ENCODE results near the gene SSX2B. TPM values are rescaled to one million over a fixed set of nuclear protein-coding genes. Genes with fewer than 3 reads are reported as not detected.
"Not testable (repeated sequence)": the region's sequence is repeated elsewhere in the genome, so short reads cannot be mapped to it uniquely, and the experiment has no call there.

The SSX2B gene
- total RNA-seq = not detected

DNA sequence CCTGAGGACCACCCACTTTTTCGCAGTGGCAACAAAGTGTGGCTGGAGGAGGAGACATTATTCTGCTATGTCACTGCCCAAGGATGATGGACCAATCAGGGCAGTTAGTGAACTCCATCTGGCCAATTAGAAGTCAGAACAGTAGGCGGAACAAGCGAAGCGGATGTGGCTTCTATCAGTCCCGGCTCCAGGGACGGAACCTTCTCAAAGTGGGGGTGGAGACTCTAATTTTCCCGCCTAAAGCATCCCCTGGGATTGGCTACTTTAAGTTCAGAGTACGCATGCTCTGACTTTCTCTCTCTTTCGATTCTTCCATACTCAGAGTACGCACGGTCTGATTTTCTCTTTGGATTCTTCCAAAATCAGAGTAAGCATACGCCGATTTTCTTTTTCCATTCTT is at the start of gene SSX2B:
SSX2B (plus strand) TSS at position 301 of the 400 bp plus-strand sequence. CDS start 1,429 bp downstream, outside the sequence.
- H3K36me3 ChIP-seq; H3K4me1 ChIP-seq; DNase-seq; in situ Hi-C loops (cut with MboI; ENCODE audit: low pct_ligation_motif_present in 1 of 4, low pct_unique_long_range_greater_than_20kb in 1 of 4, low sequenced_read_pairs in 3 of 4); H3K4me3 ChIP-seq; H3K27me3 ChIP-seq; intact Hi-C loops (cut with DNase I; ENCODE audit: low total_unique reads); H3K27ac ChIP-seq; H3K9me3 ChIP-seq: not testable (repeated sequence)
- WGBS, 2 donors (ENCODE audit: low coverage in 1 of 2) = no CpG with 5 or more reads among the region's 13 CpGs

GRCh38 chrX:52707078-52707477 is 44.0 kb upstream of the SSX2B start, which contains the start of gene SSX2:
Gene SSX2 (minus strand): TSS chrX:52707178. CDS start chrX:52705749, 1,429 bp downstream.
- DNase-seq; H3K4me3 ChIP-seq; H3K27ac ChIP-seq; H3K9me3 ChIP-seq; H3K27me3 ChIP-seq; H3K4me1 ChIP-seq; intact Hi-C loops (cut with DNase I; ENCODE audit: low total_unique reads); in situ Hi-C loops (cut with MboI; ENCODE audit: low pct_ligation_motif_present in 1 of 4, low pct_unique_long_range_greater_than_20kb in 1 of 4, low sequenced_read_pairs in 3 of 4); H3K36me3 ChIP-seq: not testable (repeated sequence)
- WGBS, 2 donors (ENCODE audit: low coverage in 1 of 2) = no CpG with 5 or more reads among the region's 13 CpGs

GRCh38 chrX:52765983-52766382 is 14.9 kb downstream of the SSX2B start:
- H3K4me3 ChIP-seq; H3K27ac ChIP-seq; H3K36me3 ChIP-seq; H3K4me1 ChIP-seq; in situ Hi-C loops (cut with MboI; ENCODE audit: low pct_ligation_motif_present in 1 of 4, low pct_unique_long_range_greater_than_20kb in 1 of 4, low sequenced_read_pairs in 3 of 4); DNase-seq; H3K27me3 ChIP-seq; intact Hi-C loops (cut with DNase I; ENCODE audit: low total_unique reads); H3K9me3 ChIP-seq: not testable (repeated sequence)
- WGBS, 2 donors (ENCODE audit: low coverage in 1 of 2) = 56% methylated on average over 5 of the region's 5 CpGs; no CpG with 5 or more reads in 1 of the 2 donors

DNA sequence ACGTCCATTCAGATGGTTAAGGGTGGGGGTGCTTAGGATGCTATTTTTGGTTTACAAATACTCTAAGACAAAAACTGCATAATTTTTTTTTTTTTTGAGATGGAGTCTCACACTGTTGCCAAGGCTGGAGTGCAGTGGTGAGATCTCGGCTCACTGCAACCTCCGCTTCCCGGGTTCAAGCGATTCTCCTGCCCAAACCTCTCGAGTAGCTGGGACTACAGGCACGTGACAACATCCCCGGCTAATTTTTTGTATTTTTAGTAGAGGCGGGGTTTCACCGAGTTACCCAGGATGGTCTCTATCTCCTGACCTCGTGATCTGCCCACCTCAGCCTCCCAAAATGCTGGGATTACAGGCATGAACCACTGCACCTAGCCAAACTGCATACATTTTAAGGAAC is 22.5 kb downstream of the SSX2B start:
- H3K27ac ChIP-seq; in situ Hi-C loops (cut with MboI; ENCODE audit: low pct_ligation_motif_present in 1 of 4, low pct_unique_long_range_greater_than_20kb in 1 of 4, low sequenced_read_pairs in 3 of 4); intact Hi-C loops (cut with DNase I; ENCODE audit: low total_unique reads); DNase-seq; H3K4me3 ChIP-seq; H3K36me3 ChIP-seq; H3K4me1 ChIP-seq; H3K9me3 ChIP-seq; H3K27me3 ChIP-seq: not testable (repeated sequence)
- WGBS, 2 donors (ENCODE audit: low coverage in 1 of 2) = 83% methylated on average over 10 of the region's 11 CpGs; no CpG with 5 or more reads in 1 of the 2 donors

DNA sequence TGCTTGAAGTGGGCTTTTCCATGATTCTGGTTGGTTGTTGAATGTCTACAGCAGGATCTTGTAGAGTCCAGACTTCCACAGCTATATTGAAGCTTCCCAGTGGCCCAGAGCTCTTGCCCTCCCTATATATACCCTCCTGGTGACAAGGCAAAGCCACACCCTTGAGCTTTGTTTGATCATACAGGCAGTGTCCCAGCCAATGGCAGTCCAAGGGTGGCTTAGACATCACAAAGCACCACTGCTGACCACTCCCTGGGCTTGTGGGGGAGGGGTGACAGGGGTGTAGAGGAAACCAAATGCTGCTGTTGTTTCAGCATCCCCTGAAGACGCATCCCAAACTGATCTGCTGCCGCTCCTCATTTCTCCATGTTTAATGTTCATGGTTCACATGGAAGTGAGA is 46.3 kb downstream of the SSX2B start, which contains the start of gene SPANXN5:
SPANXN5 (minus strand) TSS at position 101 of the 400 bp plus-strand sequence; CDS start at position 22, 79 bp downstream.
- H3K27me3 ChIP-seq; H3K4me3 ChIP-seq; DNase-seq; H3K36me3 ChIP-seq; intact Hi-C loops (cut with DNase I; ENCODE audit: low total_unique reads); H3K27ac ChIP-seq; H3K4me1 ChIP-seq; H3K9me3 ChIP-seq; in situ Hi-C loops (cut with MboI; ENCODE audit: low pct_ligation_motif_present in 1 of 4, low pct_unique_long_range_greater_than_20kb in 1 of 4, low sequenced_read_pairs in 3 of 4): not testable (repeated sequence)
- 84 to 100% methylated on average over 1 to 2 of the region's 2 CpGs for WGBS, 2 donors (ENCODE audit: low coverage in 1 of 2)

GRCh38 chrX:52804876-52805275 is 53.8 kb downstream of the SSX2B start:
- intact Hi-C loops (cut with DNase I; ENCODE audit: low total_unique reads); DNase-seq; H3K27me3 ChIP-seq; H3K4me1 ChIP-seq; H3K27ac ChIP-seq; H3K36me3 ChIP-seq; H3K9me3 ChIP-seq; H3K4me3 ChIP-seq: not testable (repeated sequence)
- 64% methylated on average over 2 of the region's 2 CpGs; no CpG with 5 or more reads in 1 of the 2 donors for WGBS, 2 donors (ENCODE audit: low coverage in 1 of 2)
- in situ Hi-C loops (cut with MboI; ENCODE audit: low pct_ligation_motif_present in 1 of 4, low pct_unique_long_range_greater_than_20kb in 1 of 4, low sequenced_read_pairs in 3 of 4) = loop anchor here in 1 of 4 donors (25.0 kb wide), 1 partner anchor 143 kb away; the partner anchor contains the start of gene SSX7

Small RNAs within 50 kb of the gene (small RNA-seq; reads per million reads assigned to genes)
- gene AC244505.3 = 0 reads per million in 4 donors
- gene AC244505.5 = 0 reads per million in 4 donors
- gene AC244505.6 = 0 reads per million in 4 donors
- gene AC244505.7 = 0 reads per million in 4 donors

Other genes starting within 250 kb of the SSX2B start
- gene XAGE1B, start 234.2 kb upstream of the SSX2B start, total RNA-seq = not detected
- gene SSX7, start 96.4 kb upstream of the SSX2B start, total RNA-seq = not detected
- not detected for gene SSX2, start 44.1 kb upstream of the SSX2B start, total RNA-seq
- not detected for gene SPANXN5, start 46.2 kb downstream of the SSX2B start, total RNA-seq
- gene XAGE5, start 60.0 kb downstream of the SSX2B start, total RNA-seq = not detected
- gene XAGE3, start 116.8 kb downstream of the SSX2B start, total RNA-seq = not detected
- 10 to 100 TPM; 24.7 to 63.6 (median 31.8) TPM for gene FAM156B, start 146.1 kb downstream of the SSX2B start, total RNA-seq
- gene FAM156A, start 207.3 kb downstream of the SSX2B start, total RNA-seq = 100 to 1,000 TPM in 1 of 4 donors, 10 to 100 TPM in 3; 12.6 to 246 (median 29.3) TPM

All from transverse colon (tissue), 4 donors.